ENCODE data around the gene APPBP2.
A peak's percentile ranks its signal among the peaks of the same experiment; 100 is the strongest.
"Not testable (repeated sequence)": the region's sequence is repeated elsewhere in the genome, so short reads cannot be mapped to it uniquely, and the experiment has no call there.

The APPBP2 gene

DNA sequence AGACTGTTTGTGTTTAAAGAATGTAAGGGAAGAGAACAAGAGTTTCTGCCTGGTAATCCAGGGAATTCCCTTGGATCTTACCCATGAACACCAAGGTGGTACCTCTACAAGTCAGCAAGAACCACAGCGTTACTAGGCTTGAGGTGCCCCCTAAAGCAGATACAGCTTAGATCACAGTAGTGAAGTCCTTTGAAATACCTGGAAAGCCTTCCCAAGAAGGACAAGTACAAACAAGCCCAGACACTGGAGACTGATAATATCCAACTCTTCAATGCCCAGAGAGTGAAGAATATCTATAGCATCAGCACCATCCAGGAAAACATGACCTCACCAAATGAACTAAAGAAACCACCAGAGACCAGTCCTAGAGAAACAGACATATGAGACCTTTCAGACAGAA, 3.8 kb upstream of the APPBP2 start:
- DNase-seq = no peak

GRCh38 chr17:60528828-60529227, 2.8 kb upstream of the APPBP2 start:
- DNase-seq = no peak

DNA sequence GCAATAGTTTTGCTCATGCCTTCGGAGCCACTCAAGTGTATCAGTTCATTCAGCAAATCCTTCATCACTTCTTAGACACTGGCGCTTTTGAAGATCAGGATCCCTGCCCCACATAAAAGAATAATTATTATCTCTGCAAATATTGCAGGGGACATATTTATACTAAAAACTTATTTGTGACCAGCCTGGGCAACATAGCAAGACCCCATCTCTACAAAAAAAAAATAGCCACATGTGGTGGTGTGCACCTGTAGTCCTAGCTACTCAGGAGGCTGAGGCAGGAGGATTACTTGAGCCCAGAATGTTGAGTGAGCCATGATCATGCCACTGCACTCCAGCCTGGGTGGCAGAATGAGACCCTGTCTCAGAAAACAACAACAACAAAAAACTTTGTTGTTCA, 1.7 kb upstream of the APPBP2 start:
- no peak for DNase-seq

GRCh38 chr17:60526726-60527125, 684 bp upstream of the APPBP2 start:
- no peak for DNase-seq

GRCh38 chr17:60525328-60525684, 736 bp downstream of the APPBP2 start:
- DNase-seq = no peak

DNA sequence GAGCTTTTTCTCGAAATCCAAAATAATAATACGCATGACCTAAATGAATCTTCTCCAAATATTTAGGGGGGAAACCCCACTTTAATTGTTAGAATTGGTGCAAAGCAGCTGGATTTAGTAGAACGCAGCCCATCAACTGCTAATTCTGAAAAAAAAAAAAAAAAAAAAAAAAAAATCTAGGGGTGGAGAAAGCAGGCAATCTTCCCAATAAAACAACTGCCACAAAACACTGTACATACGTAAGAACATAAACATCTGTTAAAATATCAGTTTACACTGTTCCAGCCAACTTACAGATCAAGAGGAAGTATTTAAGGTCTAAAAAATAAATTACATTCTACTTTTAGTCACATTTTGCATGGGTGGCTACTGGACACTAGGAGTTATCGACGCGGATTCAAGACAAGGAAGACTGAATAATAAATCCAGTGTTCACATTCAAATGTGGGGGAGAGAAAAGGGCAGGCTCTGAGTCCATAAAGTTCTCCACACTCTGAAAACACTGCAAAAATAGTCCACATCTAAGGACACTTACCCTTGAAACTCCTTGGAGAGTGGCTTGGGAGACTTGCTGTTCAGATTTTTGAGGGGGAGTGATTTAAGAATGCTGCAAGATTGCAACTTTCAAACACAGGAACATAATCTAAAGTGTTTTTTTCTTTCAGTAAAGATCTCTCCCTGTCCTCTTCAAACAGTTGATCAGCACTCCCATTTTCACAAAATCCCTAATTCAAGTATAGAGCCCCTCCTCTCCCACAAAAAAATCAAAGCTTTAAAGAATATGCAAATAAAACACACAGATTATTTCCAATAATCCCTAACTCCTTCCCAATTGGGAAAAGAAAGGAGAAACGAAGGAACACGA, 1.3 kb downstream of the APPBP2 start:
- no peak for DNase-seq

- no peak for DNase-seq
These were observed 2.2 kb downstream of the APPBP2 start for GRCh38 chr17:60523822-60524221.

- no peak for DNase-seq
These were observed 3.0 kb downstream of the APPBP2 start for GRCh38 chr17:60522889-60523626.

GRCh38 chr17:60519795-60520194, 6.2 kb downstream of the APPBP2 start:
- DNase-seq = no peak

DNA sequence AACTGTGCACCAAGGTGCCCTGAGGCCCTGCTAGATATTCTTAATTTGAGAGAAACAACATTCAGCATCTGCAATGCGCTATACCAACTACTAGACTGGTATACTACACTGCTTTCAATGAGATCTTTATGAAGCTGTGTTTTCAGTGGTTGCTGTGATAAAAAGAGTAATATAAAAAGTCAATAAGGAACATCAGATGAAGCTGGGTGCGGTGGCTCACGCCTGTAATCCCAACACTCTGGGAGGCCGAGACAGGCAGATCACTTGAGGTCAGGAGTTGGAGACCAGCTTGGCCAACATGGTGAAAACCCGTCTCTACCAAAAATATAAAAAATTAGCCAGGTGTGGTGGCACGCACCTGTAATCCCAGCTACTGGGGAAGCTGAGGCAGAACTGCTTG, 10.4 kb downstream of the APPBP2 start:
- DNase-seq = not testable (repeated sequence)

GRCh38 chr17:60515199-60515598, 10.8 kb downstream of the APPBP2 start:
- not testable (repeated sequence) for DNase-seq

DNA sequence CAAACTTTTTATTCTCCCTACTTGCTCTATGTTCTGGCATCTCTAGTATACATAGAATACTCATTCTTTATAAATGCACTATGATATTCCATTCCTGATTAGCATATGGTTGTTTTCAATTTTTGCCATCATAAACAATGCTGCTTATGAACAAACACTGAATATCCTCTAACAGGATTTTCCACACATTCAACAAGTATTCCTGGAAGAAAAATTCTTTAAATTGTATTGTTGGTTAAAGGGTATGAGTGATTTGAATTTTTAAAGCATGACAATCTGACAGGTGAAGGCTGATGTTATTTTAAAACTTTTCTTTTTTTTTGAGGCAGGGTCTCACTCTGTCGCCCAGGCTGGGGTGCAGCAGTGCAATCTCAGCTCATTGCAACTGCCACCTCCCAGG, 11.5 kb downstream of the APPBP2 start:
- DNase-seq = no peak

- DNase-seq = no peak
These were observed 12.0 kb downstream of the APPBP2 start for GRCh38 chr17:60514053-60514452.

DNA sequence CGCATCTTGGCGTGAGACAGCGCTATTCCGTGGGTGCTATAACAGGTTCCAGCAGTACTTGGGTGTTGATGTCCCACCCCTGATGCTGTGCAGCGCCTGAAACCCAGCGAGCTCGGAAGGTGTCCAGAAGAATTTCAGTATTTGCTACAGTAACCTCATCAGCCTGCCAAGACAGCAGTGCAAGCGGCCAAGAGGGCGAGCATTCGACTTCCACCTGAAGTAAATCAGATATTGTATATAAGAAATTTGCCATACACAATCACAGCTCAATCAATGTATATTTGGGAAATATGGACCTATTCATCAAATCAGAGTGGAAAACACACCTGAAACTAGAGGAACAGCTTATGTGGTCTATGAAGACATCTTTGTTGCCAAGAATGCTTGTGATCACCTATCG, 13.0 kb downstream of the APPBP2 start:
- no peak for DNase-seq

- no peak for DNase-seq
These were observed 15.3 kb downstream of the APPBP2 start for GRCh38 chr17:60510723-60511122.

GRCh38 chr17:60510031-60510430, 16.0 kb downstream of the APPBP2 start:
- no peak for DNase-seq

- DNase-seq = no peak
These were observed 17.6 kb downstream of the APPBP2 start for GRCh38 chr17:60508384-60508980.

DNA sequence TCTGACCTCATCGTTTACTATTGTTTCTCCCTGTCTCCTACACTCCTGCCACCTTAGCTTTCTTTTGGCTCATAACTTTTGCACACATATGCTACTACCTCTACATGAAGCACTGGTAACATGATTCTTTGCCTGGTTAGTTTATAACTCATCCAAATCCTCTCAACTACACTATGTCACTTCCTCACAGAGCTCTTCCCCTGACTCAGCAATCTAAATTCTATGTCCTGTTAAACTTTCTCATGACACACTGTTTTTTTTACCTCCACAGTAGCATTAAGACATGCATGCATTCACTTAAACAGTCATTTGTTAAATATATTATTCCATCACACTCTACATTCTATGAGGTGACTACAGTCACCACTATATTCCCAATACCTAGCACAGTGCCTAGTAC, 19.7 kb downstream of the APPBP2 start:
- peak; percentile 64 for DNase-seq

- DNase-seq = no peak
These were observed 23.9 kb downstream of the APPBP2 start for GRCh38 chr17:60502145-60502544.

GRCh38 chr17:60501589-60501988, 24.5 kb downstream of the APPBP2 start:
- no peak for DNase-seq

- DNase-seq = no peak
These were observed 30.0 kb downstream of the APPBP2 start for GRCh38 chr17:60496041-60496440.

DNA sequence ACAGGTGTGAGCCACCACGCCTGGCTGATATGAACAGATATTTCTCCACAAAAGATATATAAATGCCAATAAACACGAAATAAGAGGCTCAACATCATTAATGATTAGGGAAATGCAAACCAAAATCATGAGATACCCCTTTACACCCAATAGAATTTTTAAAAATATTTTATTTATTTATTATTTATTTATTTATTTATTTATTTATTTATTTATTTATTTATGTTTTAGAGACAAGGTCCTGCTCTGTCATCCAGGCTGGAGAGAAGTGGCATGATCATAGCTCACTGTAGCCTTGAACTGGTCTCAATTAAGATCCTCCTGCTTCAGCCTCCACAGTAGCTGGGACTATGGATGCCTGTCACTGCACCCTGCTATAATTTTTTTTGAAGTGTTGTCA, 30.8 kb downstream of the APPBP2 start:
- no peak for DNase-seq

GRCh38 chr17:60493847-60494321, 32.2 kb downstream of the APPBP2 start:
- DNase-seq = no peak

- no peak for DNase-seq
These were observed 34.3 kb downstream of the APPBP2 start for GRCh38 chr17:60491771-60492170.

All from amniotic stem cell (primary cell).